Ectodermal cell (in vitro differentiated cells): ENCODE measurements around the gene ZNF319.
A peak's percentile ranks its signal among the peaks of the same experiment; 100 is the strongest.
"Not testable (repeated sequence)": the region's sequence is repeated elsewhere in the genome, so short reads cannot be mapped to it uniquely, and the experiment has no call there.

Experiments
- H3K27ac ChIP-seq: 2 replicates; pipeline ENCODE4 v1.7.0; 2013; ENCODE audit warnings: mild to moderate bottlenecking, low read depth, low read length; ENCODE audit not compliant: insufficient read depth, poor library complexity, severe bottlenecking
- H3K27me3 ChIP-seq: 2 replicates; pipeline ENCODE4 v1.7.0; 2013; ENCODE audit warnings: mild to moderate bottlenecking, low read length; ENCODE audit not compliant: insufficient read depth, control insufficient read depth, poor library complexity, severe bottlenecking
- H3K36me3 ChIP-seq: one replicate; pipeline ENCODE4 v1.7.0; 2013; ENCODE audit warnings: low read length; ENCODE audit not compliant: control insufficient read depth, insufficient read depth
- H3K4me1 ChIP-seq: one replicate; pipeline ENCODE4 v1.7.0; 2013; ENCODE audit warnings: low read length; ENCODE audit not compliant: control insufficient read depth, insufficient read depth
- H3K4me3 ChIP-seq: 2 replicates; pipeline ENCODE4 v1.7.0; 2013; ENCODE audit warnings: low read depth, low read length, control low read depth; ENCODE audit not compliant: insufficient read depth
- H3K9me3 ChIP-seq: 2 replicates; pipeline ENCODE4 v1.7.0; 2013; ENCODE audit warnings: mild to moderate bottlenecking, low read length, moderate library complexity; ENCODE audit not compliant: control insufficient read depth
- WGBS, 2 experiments: methylation state at CpG; one replicate each; pipeline ENCODE4 v1.1.7; 2013; ENCODE audit warnings: missing lambda C conversion rate in 2 of 2; 5-methylcytosine and 5-hydroxymethylcytosine counted together

The ZNF319 gene

GRCh38 chr16:58004736-58005135 is 4.3 kb upstream of the ZNF319 start:
- H3K9me3 ChIP-seq, H3K27me3 ChIP-seq, H3K4me3 ChIP-seq, H3K36me3 ChIP-seq, H3K27ac ChIP-seq, H3K4me1 ChIP-seq: not testable (repeated sequence)
- WGBS, 2 experiments = 96 to 98% methylated on average over 12 of the region's 12 CpGs

GRCh38 chr16:58002936-58003335 is 2.5 kb upstream of the ZNF319 start:
- Histone ChIP-seq H3K9me3 (no peaks in the 10 kb centered on the region), H3K4me3 (no peak overlapping the region), H3K4me1 (peaks cover 10% of the 10 kb centered on the region), H3K36me3 (peaks cover 7% of the 10 kb centered on the region), H3K27me3 (no peaks in the 10 kb centered on the region), H3K27ac (no peak overlapping the region)
- WGBS, 2 experiments = 93 to 95% methylated on average over 5 of the region's 5 CpGs

GRCh38 chr16:58002416-58002800 is 1.9 kb upstream of the ZNF319 start:
- no peak overlapping the region for H3K4me3 ChIP-seq
- WGBS, 2 experiments = 95 to 97% methylated on average over 9 of the region's 9 CpGs
- no peaks in the 10 kb centered on the region for H3K9me3 ChIP-seq
- peaks cover 10% of the 10 kb centered on the region for H3K4me1 ChIP-seq
- no peak overlapping the region for H3K27ac ChIP-seq
- peaks cover 7% of the 10 kb centered on the region for H3K36me3 ChIP-seq
- H3K27me3 ChIP-seq = no peaks in the 10 kb centered on the region

GRCh38 chr16:58001781-58002415 is 1.4 kb upstream of the ZNF319 start:
- Histone ChIP-seq H3K9me3 (no peaks in the 10 kb centered on the region), H3K27ac (no peak overlapping the region), H3K4me1 (peaks cover 10% of the 10 kb centered on the region), H3K4me3 (peak overlapping the region; percentile 78), H3K27me3 (no peaks in the 10 kb centered on the region), H3K36me3 (peaks cover 7% of the 10 kb centered on the region)
- 53 to 57% methylated on average over 10 of the region's 10 CpGs for WGBS, 2 experiments

- Histone ChIP-seq H3K27ac (no peak within 1 kb of the TSS), H3K4me1 (peaks cover 10% of the 10 kb centered on the region), H3K9me3 (no peaks in the 10 kb centered on the region), H3K4me3 (peak within 1 kb of the TSS; percentile 78), H3K36me3 (peaks cover 7% of the 10 kb centered on the region), H3K27me3 (no peaks in the 10 kb centered on the region)
- 0 to 1% methylated on average over 81 of the region's 81 CpGs for WGBS, 2 experiments
These were observed 519 bp upstream of the ZNF319 start, which contains the start of gene USB1 for GRCh38 chr16:58000706-58001676. TSS of gene USB1 (plus strand) at chr16:58001407. CDS start at chr16:58001484, 77 bp downstream.

- no peaks in the 10 kb centered on the region for H3K9me3 ChIP-seq
- 28 to 33% methylated on average over 6 of the region's 6 CpGs for WGBS, 2 experiments
- H3K27ac ChIP-seq = no peak overlapping the region
- H3K4me3 ChIP-seq = peak overlapping the region; percentile 78
- H3K27me3 ChIP-seq = no peaks in the 10 kb centered on the region
- peaks cover 10% of the 10 kb centered on the region for H3K4me1 ChIP-seq
- peaks cover 7% of the 10 kb centered on the region for H3K36me3 ChIP-seq
These were observed 1.0 kb downstream of the ZNF319 start for GRCh38 chr16:57999366-57999970.

- Histone ChIP-seq H3K36me3 (peaks cover 8% of the 10 kb centered on the region), H3K4me3 (no peak overlapping the region), H3K4me1 (peaks cover 10% of the 10 kb centered on the region), H3K9me3 (no peaks in the 10 kb centered on the region), H3K27me3 (no peaks in the 10 kb centered on the region), H3K27ac (no peak overlapping the region)
- WGBS, 2 experiments = 86 to 94% methylated on average over 3 of the region's 3 CpGs
These were observed 1.5 kb downstream of the ZNF319 start for GRCh38 chr16:57998992-57999365.

- H3K4me1 ChIP-seq = peaks cover 10% of the 10 kb centered on the region
- H3K27ac ChIP-seq = no peak overlapping the region
- H3K4me3 ChIP-seq = no peak overlapping the region
- no peaks in the 10 kb centered on the region for H3K9me3 ChIP-seq
- H3K36me3 ChIP-seq = peaks cover 10% of the 10 kb centered on the region
- no peaks in the 10 kb centered on the region for H3K27me3 ChIP-seq
- 82 to 88% methylated on average over 8 of the region's 8 CpGs for WGBS, 2 experiments
These were observed 2.0 kb downstream of the ZNF319 start for GRCh38 chr16:57998486-57998885.

GRCh38 chr16:57997528-57998265 is 2.8 kb downstream of the ZNF319 start:
- 96 to 97% methylated on average over 36 of the region's 36 CpGs for WGBS, 2 experiments
- Histone ChIP-seq H3K4me3 (no peak overlapping the region), H3K36me3 (peaks cover 4% of the 10 kb centered on the region), H3K27me3 (no peaks in the 10 kb centered on the region), H3K9me3 (no peaks in the 10 kb centered on the region), H3K27ac (no peak overlapping the region), H3K4me1 (peaks cover 10% of the 10 kb centered on the region)
